HEK293 (cell line): ENCODE data around the gene ATXN1L.
A peak's percentile ranks its signal among the peaks of the same experiment; 100 is the strongest.

Source experiments
- EGR2 ChIP-seq: fragments of 450-650 bp; formaldehyde crosslinking; IDR thresholded peaks from 2 replicates; pipeline ENCODE4 v1.5.1; 2016; ENCODE audit warnings: low read depth, missing biosample characterization, missing genetic modification characterization
- GLIS1 ChIP-seq: fragments of 450-650 bp; formaldehyde crosslinking; IDR thresholded peaks from 2 replicates; pipeline ENCODE4 v1.5.1; 2016; ENCODE audit warnings: missing biosample characterization, missing genetic modification characterization
- HOXD13 ChIP-seq: sonication (generic); formaldehyde crosslinking; IDR thresholded peaks from 2 replicates; pipeline ENCODE4 v1.8.0; 2022; ENCODE audit warnings: missing genetic modification reagents, borderline replicate concordance
- KLF16 ChIP-seq: fragments of 450-650 bp; formaldehyde crosslinking; IDR thresholded peaks from 2 replicates; pipeline ENCODE4 v1.5.1; 2017; ENCODE audit warnings: missing biosample characterization, missing genetic modification characterization
- KLF9 ChIP-seq: fragments of 450-650 bp; formaldehyde crosslinking; IDR thresholded peaks from 2 replicates; pipeline ENCODE4 v1.5.1; 2016; ENCODE audit warnings: missing biosample characterization, missing genetic modification characterization, low read depth
- PRDM1 ChIP-seq: fragments of 450-650 bp; formaldehyde crosslinking; IDR thresholded peaks from 2 replicates; pipeline ENCODE4; 2016; ENCODE audit warnings: missing biosample characterization, missing genetic modification characterization
- SCRT2 ChIP-seq: fragments of 450-650 bp; formaldehyde crosslinking; IDR thresholded peaks from 2 replicates; pipeline ENCODE4 v1.5.1; 2016; ENCODE audit warnings: missing biosample characterization, missing genetic modification characterization
- SP2 ChIP-seq: fragments of 450-650 bp; formaldehyde crosslinking; IDR thresholded peaks from 2 replicates; pipeline ENCODE4 v1.5.1; 2016; ENCODE audit warnings: missing biosample characterization, missing genetic modification characterization
- SP3 ChIP-seq: fragments of 450-650 bp; formaldehyde crosslinking; IDR thresholded peaks from 2 replicates; pipeline ENCODE4 v1.5.1; 2016; ENCODE audit warnings: missing biosample characterization, missing genetic modification characterization
- TCF7L2 ChIP-seq: IDR thresholded peaks from 2 replicates; pipeline ENCODE4 v1.6.1; 2011; ENCODE audit warnings: low read depth, mild to moderate bottlenecking, inconsistent platforms, low read length, moderate library complexity, borderline replicate concordance
- ZBTB21 ChIP-seq: fragments of 450-650 bp; formaldehyde crosslinking; IDR thresholded peaks from 2 replicates; pipeline ENCODE4 v1.5.1; 2017; ENCODE audit warnings: missing biosample characterization, missing genetic modification characterization
- ZFP3 ChIP-seq: fragments of 450-650 bp; formaldehyde crosslinking; IDR thresholded peaks from 2 replicates; pipeline ENCODE4 v1.5.1; 2016; ENCODE audit warnings: low read depth, missing biosample characterization, missing genetic modification characterization
- ZFP41 ChIP-seq: fragments of 450-650 bp; formaldehyde crosslinking; IDR thresholded peaks from 2 replicates; pipeline ENCODE4 v1.5.1; 2016; ENCODE audit warnings: missing biosample characterization, missing genetic modification characterization, borderline replicate concordance
- ZFP69B ChIP-seq: fragments of 450-650 bp; formaldehyde crosslinking; IDR thresholded peaks from 2 replicates; pipeline ENCODE4 v1.5.1; 2016; ENCODE audit warnings: missing biosample characterization, missing genetic modification characterization
- ZNF133 ChIP-seq: fragments of 450-650 bp; formaldehyde crosslinking; IDR thresholded peaks from 2 replicates; pipeline ENCODE4 v1.5.1; 2016; ENCODE audit warnings: missing biosample characterization, missing genetic modification characterization
- ZNF311 ChIP-seq: fragments of 450-650 bp; formaldehyde crosslinking; IDR thresholded peaks from 2 replicates; pipeline ENCODE4 v1.5.1; 2017; ENCODE audit warnings: missing biosample characterization, missing genetic modification characterization, borderline replicate concordance
- ZNF426 ChIP-seq: fragments of 450-650 bp; formaldehyde crosslinking; IDR thresholded peaks from 2 replicates; pipeline ENCODE4 v1.5.1; 2017; ENCODE audit warnings: missing biosample characterization, missing genetic modification characterization, mild to moderate bottlenecking, inconsistent platforms, moderate library complexity
- ZNF560 ChIP-seq: fragments of 450-650 bp; formaldehyde crosslinking; IDR thresholded peaks from 2 replicates; pipeline ENCODE4 v1.5.1; 2017; ENCODE audit warnings: missing biosample characterization, missing genetic modification characterization, borderline replicate concordance
- ZNF571 ChIP-seq: fragments of 450-650 bp; formaldehyde crosslinking; IDR thresholded peaks from 2 replicates; pipeline ENCODE4 v1.5.0; 2017; ENCODE audit warnings: missing biosample characterization, missing genetic modification characterization
- ZNF610 ChIP-seq: fragments of 450-650 bp; formaldehyde crosslinking; IDR thresholded peaks from 2 replicates; pipeline ENCODE4 v1.5.1; 2016; ENCODE audit warnings: missing biosample characterization, missing genetic modification characterization, borderline replicate concordance
- ZNF624 ChIP-seq: fragments of 450-650 bp; formaldehyde crosslinking; IDR thresholded peaks from 2 replicates; pipeline ENCODE4 v1.5.1; 2017; ENCODE audit warnings: missing biosample characterization, missing genetic modification characterization
- ZNF664 ChIP-seq: fragments of 450-650 bp; formaldehyde crosslinking; IDR thresholded peaks from 2 replicates; pipeline ENCODE4 v1.5.1; 2016; ENCODE audit warnings: missing biosample characterization, missing genetic modification characterization
- ZNF785 ChIP-seq: fragments of 450-650 bp; formaldehyde crosslinking; IDR thresholded peaks from 2 replicates; pipeline ENCODE4 v1.5.1; 2016; ENCODE audit warnings: missing biosample characterization, missing genetic modification characterization
- ZNF792 ChIP-seq: fragments of 450-650 bp; formaldehyde crosslinking; IDR thresholded peaks from 2 replicates; pipeline ENCODE4 v1.5.1; 2016; ENCODE audit warnings: missing biosample characterization, missing genetic modification characterization
- ZNF837 ChIP-seq: fragments of 450-650 bp; formaldehyde crosslinking; IDR thresholded peaks from 2 replicates; pipeline ENCODE4 v1.5.1; 2016; ENCODE audit warnings: missing biosample characterization, missing genetic modification characterization
- TF ChIP-seq, protein P1 (sequence below): fragments of 450-650 bp; formaldehyde crosslinking; IDR thresholded peaks from 2 replicates; pipeline ENCODE4 v1.5.1; 2017; ENCODE audit warnings: missing biosample characterization, missing genetic modification characterization
- TF ChIP-seq, protein P2 (sequence below): fragments of 450-650 bp; formaldehyde crosslinking; IDR thresholded peaks from 2 replicates; pipeline ENCODE4 v1.5.1; 2016; ENCODE audit warnings: missing biosample characterization, missing genetic modification characterization
- TF ChIP-seq, protein P3 (sequence below): fragments of 450-650 bp; formaldehyde crosslinking; IDR thresholded peaks from 2 replicates; pipeline ENCODE4 v1.5.1; 2016; ENCODE audit warnings: missing biosample characterization, missing genetic modification characterization
- TF ChIP-seq, protein P4 (sequence below): fragments of 450-650 bp; IDR thresholded peaks from 2 replicates; pipeline ENCODE4 v1.5.1; 2018; ENCODE audit warnings: missing biosample characterization, missing genetic modification characterization
- TF ChIP-seq, protein P5 (sequence below): IDR thresholded peaks from 2 replicates; pipeline ENCODE4 v1.6.1; 2011; ENCODE audit warnings: mild to moderate bottlenecking, low read depth, low read length, borderline replicate concordance

ATXN1L gene

DNA sequence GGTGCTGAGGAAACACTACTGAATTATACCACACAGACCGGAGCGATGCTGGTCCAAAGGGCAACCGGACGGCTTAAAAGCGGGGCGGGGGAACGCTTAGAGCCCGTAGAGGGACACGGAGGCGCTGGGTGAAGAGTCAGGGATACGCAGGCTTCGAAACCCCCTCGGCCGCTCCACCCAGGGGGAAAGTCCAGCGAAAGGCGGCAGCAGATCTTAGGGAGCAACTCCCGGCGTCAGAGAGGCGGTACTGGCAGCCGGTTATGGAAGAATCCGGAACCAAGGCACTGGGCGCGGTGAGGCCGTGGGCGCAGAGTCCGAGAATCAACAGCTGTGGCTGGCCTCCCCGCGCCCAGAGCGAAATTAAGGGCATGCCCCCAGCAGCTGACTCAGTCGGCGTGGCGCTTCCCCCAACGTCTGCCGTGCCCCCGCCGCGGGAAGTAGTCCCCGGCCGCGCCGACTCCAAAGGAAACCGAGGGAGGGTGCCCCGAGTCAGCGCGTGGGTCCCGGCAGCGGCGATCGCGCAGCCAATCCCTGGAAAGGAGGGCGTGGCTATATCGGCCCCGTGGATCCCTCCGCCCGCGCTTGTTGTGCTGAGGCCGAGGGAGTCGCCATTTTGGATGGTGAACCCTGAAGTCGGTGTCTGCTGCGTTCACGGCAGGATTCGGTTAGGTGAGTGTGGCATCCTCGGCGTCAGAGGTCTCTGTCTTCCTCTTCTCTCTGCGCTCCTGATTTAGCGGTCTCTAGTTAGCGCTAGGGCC, 49.3 kb downstream of the ATXN1L start, which contains the start of gene IST1 (continued):
- TF ChIP-seq ZBTB21 (tag by site-specific recombination): peak; percentile 74
- 0 out of 2 replicates have a peak, but pooled peaks have one; percentile 6 for TF ChIP-seq ZNF664 (tag by site-specific recombination)
- peak; percentile 81; the same call in 1 of the 2 replicates for TF ChIP-seq ZNF610
- no peak for TF ChIP-seq HOXD13 (CRISPR knock-in tag)
- peak; percentile 84 for TF ChIP-seq EGR2 (tag by site-specific recombination)
- peak; percentile 85 for TF ChIP-seq SP2 (tag by site-specific recombination)
- no peak for TF ChIP-seq ZNF624
- TF ChIP-seq ZFP41: no peak
- no peak for TF ChIP-seq ZNF311 (tag by site-specific recombination)
- TF ChIP-seq ZNF426 (tag by site-specific recombination): no peak
- TF ChIP-seq, protein P1, sequence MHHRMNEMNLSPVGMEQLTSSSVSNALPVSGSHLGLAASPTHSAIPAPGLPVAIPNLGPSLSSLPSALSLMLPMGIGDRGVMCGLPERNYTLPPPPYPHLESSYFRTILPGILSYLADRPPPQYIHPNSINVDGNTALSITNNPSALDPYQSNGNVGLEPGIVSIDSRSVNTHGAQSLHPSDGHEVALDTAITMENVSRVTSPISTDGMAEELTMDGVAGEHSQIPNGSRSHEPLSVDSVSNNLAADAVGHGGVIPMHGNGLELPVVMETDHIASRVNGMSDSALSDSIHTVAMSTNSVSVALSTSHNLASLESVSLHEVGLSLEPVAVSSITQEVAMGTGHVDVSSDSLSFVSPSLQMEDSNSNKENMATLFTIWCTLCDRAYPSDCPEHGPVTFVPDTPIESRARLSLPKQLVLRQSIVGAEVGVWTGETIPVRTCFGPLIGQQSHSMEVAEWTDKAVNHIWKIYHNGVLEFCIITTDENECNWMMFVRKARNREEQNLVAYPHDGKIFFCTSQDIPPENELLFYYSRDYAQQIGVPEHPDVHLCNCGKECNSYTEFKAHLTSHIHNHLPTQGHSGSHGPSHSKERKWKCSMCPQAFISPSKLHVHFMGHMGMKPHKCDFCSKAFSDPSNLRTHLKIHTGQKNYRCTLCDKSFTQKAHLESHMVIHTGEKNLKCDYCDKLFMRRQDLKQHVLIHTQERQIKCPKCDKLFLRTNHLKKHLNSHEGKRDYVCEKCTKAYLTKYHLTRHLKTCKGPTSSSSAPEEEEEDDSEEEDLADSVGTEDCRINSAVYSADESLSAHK (tag by site-specific recombination): 0 out of 2 replicates have a peak, but pooled peaks have one; percentile 69
- peak; percentile 97 for TF ChIP-seq TCF7L2
- peak; percentile 72; the same call in 1 of the 2 replicates for TF ChIP-seq ZNF785 (tag by site-specific recombination)
- peak; percentile 96 for TF ChIP-seq PRDM1
- TF ChIP-seq ZFP69B: peak; percentile 91
- peak; percentile 95 for TF ChIP-seq SCRT2 (tag by site-specific recombination)
- TF ChIP-seq, protein P2, sequence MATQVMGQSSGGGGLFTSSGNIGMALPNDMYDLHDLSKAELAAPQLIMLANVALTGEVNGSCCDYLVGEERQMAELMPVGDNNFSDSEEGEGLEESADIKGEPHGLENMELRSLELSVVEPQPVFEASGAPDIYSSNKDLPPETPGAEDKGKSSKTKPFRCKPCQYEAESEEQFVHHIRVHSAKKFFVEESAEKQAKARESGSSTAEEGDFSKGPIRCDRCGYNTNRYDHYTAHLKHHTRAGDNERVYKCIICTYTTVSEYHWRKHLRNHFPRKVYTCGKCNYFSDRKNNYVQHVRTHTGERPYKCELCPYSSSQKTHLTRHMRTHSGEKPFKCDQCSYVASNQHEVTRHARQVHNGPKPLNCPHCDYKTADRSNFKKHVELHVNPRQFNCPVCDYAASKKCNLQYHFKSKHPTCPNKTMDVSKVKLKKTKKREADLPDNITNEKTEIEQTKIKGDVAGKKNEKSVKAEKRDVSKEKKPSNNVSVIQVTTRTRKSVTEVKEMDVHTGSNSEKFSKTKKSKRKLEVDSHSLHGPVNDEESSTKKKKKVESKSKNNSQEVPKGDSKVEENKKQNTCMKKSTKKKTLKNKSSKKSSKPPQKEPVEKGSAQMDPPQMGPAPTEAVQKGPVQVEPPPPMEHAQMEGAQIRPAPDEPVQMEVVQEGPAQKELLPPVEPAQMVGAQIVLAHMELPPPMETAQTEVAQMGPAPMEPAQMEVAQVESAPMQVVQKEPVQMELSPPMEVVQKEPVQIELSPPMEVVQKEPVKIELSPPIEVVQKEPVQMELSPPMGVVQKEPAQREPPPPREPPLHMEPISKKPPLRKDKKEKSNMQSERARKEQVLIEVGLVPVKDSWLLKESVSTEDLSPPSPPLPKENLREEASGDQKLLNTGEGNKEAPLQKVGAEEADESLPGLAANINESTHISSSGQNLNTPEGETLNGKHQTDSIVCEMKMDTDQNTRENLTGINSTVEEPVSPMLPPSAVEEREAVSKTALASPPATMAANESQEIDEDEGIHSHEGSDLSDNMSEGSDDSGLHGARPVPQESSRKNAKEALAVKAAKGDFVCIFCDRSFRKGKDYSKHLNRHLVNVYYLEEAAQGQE (tag by site-specific recombination): peak; percentile 12; the same call in 1 of the 2 replicates
- peak; percentile 99 for TF ChIP-seq KLF16
- TF ChIP-seq ZNF792: peak; percentile 47; the same call in 1 of the 2 replicates
- TF ChIP-seq ZNF837 (tag by site-specific recombination): no peak
- TF ChIP-seq, protein P3, sequence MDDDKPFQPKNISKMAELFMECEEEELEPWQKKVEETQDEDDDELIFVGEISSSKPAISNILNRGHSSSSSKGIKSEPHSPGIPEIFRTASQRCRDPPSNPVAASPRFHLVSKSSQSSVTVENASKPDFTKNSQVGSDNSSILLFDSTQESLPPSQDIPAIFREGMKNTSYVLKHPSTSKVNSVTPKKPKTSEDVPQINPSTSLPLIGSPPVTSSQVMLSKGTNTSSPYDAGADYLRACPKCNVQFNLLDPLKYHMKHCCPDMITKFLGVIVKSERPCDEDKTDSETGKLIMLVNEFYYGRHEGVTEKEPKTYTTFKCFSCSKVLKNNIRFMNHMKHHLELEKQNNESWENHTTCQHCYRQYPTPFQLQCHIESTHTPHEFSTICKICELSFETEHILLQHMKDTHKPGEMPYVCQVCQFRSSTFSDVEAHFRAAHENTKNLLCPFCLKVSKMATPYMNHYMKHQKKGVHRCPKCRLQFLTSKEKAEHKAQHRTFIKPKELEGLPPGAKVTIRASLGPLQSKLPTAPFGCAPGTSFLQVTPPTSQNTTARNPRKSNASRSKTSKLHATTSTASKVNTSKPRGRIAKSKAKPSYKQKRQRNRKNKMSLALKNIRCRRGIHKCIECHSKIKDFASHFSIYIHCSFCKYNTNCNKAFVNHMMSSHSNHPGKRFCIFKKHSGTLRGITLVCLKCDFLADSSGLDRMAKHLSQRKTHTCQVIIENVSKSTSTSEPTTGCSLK (tag by site-specific recombination): no peak
- no peak for TF ChIP-seq ZFP3 (tag by site-specific recombination)
- TF ChIP-seq, protein P4, sequence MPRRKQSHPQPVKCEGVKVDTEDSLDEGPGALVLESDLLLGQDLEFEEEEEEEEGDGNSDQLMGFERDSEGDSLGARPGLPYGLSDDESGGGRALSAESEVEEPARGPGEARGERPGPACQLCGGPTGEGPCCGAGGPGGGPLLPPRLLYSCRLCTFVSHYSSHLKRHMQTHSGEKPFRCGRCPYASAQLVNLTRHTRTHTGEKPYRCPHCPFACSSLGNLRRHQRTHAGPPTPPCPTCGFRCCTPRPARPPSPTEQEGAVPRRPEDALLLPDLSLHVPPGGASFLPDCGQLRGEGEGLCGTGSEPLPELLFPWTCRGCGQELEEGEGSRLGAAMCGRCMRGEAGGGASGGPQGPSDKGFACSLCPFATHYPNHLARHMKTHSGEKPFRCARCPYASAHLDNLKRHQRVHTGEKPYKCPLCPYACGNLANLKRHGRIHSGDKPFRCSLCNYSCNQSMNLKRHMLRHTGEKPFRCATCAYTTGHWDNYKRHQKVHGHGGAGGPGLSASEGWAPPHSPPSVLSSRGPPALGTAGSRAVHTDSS: no peak; the same call in 1 of the 2 replicates
- TF ChIP-seq ZNF571: no peak
- TF ChIP-seq, protein P5, sequence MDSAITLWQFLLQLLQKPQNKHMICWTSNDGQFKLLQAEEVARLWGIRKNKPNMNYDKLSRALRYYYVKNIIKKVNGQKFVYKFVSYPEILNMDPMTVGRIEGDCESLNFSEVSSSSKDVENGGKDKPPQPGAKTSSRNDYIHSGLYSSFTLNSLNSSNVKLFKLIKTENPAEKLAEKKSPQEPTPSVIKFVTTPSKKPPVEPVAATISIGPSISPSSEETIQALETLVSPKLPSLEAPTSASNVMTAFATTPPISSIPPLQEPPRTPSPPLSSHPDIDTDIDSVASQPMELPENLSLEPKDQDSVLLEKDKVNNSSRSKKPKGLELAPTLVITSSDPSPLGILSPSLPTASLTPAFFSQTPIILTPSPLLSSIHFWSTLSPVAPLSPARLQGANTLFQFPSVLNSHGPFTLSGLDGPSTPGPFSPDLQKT: no peak
- peak; percentile 92 for TF ChIP-seq SP3 (tag by site-specific recombination)
- TF ChIP-seq KLF9: peak; percentile 82
- TF ChIP-seq GLIS1 (tag by site-specific recombination): peak; percentile 87
- TF ChIP-seq ZNF133 (tag by site-specific recombination): no peak
- TF ChIP-seq ZNF560 (tag by site-specific recombination): no peak
